Vagina (tissue), 2 donors: Measurements from ENCODE around the gene NDUFA11. TPM values are rescaled to one million over a fixed set of nuclear protein-coding genes. Genes with fewer than 3 reads are reported as not detected.
A peak's percentile ranks its signal among the peaks of the same experiment; 100 is the strongest.

ENCODE experiments used
- DNase-seq, 2 donors: peaks; one replicate each; pipeline ENCODE4 v3.0.0-alpha.2; 2017; ENCODE audit errors: extremely low spot score in 2 of 2
- H3K27ac ChIP-seq: fragments of 200-600 bp; sonication (generic); one replicate; pipeline ENCODE4 v1.5.1; 2019
- H3K27me3 ChIP-seq: fragments of 200-600 bp; sonication (generic); one replicate; pipeline ENCODE4 v1.5.1; 2019
- H3K36me3 ChIP-seq, 2 donors: fragments of 200-600 bp; sonication (generic); one replicate each; pipeline ENCODE4 v1.5.1; 2017 to 2019
- H3K4me1 ChIP-seq: fragments of 200-600 bp; sonication (generic); one replicate; pipeline ENCODE4 v1.5.1; 2019
- H3K4me3 ChIP-seq, 2 donors: fragments of 200-600 bp; sonication (generic); 1 replicate in 1 of 2; 2 replicates in 1 of 2; pipeline ENCODE4 v1.5.1; 2016 to 2019
- H3K9me3 ChIP-seq: fragments of 200-600 bp; sonication (generic); one replicate; pipeline ENCODE4 v1.5.1; 2019
- POLR2A ChIP-seq, 2 donors: fragments of 450-650 bp; IDR thresholded peaks; one replicate each; pipeline ENCODE4 v1.6.1; 2017; ENCODE audit warnings: antibody characterized with exemption in 2 of 2, mild to moderate bottlenecking in 2 of 2, moderate library complexity in 2 of 2
- POLR2AphosphoS5 ChIP-seq, 2 donors: sonication (generic); formaldehyde crosslinking; IDR thresholded peaks; one replicate each; pipeline ENCODE4 v1.9.0; 2017; ENCODE audit warnings: antibody characterized with exemption in 2 of 2, mild to moderate bottlenecking in 2 of 2, low read depth in 1 of 2; ENCODE audit not compliant: insufficient read depth in 1 of 2
- intact Hi-C: fragments of 100-400 bp; cut with DNase I; formaldehyde crosslinking; loops from one replicate; pipeline ENCODE4 v1.15.1; 2023
- total RNA-seq: library from RNA; depleted of rRNA; stranded (reverse); fragments of >200 nt; gene quantifications from one replicate; pipeline ENCODE4 v1.2.3, GENCODE V29; 2016
- TF ChIP-seq, protein P1 (sequence below), 3 experiments: fragments of 450-650 bp in 2 of 3; fragments of 200-600 bp in 1 of 3; sonication (generic) in 1 of 3; IDR thresholded peaks; one replicate each; pipeline ENCODE4 v1.5.1; 2017 to 2019; ENCODE audit warnings: antibody characterized with exemption in 3 of 3, mild to moderate bottlenecking in 2 of 3, moderate library complexity in 2 of 3

The NDUFA11 gene
- total RNA-seq, 1 donor from 2014 or later, result 318 TPM

DNA sequence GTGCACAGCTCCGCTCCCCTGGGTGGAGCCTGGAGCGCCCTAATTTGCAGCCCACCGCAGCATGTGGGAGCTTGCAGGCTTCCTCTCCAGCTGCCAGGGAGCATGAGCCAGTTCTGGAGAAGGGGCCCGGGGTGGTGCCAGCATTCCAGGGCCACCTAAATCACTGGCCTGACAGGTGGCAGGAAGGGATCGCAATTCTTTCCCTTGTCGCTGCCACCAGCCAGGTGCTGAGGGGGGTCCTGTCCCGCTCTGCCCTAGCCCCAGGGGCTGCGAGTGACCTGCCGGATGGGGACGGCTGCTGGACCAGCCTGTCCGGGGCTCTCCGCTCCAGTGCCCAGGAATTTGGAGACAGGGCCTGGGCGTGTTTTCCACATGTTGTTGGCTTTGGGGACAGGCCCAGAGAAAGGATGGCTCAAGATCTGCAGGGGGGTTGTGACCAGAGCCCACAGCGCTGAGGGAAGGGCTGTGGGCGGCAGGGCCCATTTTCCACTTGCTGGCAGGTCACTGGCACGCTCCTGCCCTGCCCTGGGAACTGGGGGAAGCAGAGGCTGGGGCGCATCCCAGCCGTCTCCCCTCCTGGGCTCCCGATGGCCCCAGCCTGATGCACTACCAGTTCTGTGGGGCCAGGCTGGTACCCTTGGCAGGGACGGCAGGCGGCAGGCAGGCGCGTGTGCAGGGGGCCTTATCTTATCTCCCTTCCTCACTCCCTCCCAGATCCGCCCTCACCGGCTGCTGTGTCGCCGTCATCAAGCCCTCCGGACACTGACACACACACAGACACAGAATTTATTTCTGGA is 9.5 kb downstream of the NDUFA11 start:
- Histone ChIP-seq H3K36me3 (peaks cover 0 to 23% of the 10 kb centered on the region in 2 donors), H3K9me3 (no peaks in the 10 kb centered on the region), H3K27me3 (no peaks in the 10 kb centered on the region), H3K4me3 (no peak overlapping the region), H3K4me1 (peaks cover 17% of the 10 kb centered on the region), H3K27ac (no peak overlapping the region)
- TF ChIP-seq POLR2A (IDR thresholded peaks at IDR 0.05) (no peak), POLR2AphosphoS5 (IDR thresholded peaks at IDR 0.05; ENCODE audit: insufficient read depth in 1 of 2, low read depth in 1 of 2) (no peak)
- TF ChIP-seq, protein P1, sequence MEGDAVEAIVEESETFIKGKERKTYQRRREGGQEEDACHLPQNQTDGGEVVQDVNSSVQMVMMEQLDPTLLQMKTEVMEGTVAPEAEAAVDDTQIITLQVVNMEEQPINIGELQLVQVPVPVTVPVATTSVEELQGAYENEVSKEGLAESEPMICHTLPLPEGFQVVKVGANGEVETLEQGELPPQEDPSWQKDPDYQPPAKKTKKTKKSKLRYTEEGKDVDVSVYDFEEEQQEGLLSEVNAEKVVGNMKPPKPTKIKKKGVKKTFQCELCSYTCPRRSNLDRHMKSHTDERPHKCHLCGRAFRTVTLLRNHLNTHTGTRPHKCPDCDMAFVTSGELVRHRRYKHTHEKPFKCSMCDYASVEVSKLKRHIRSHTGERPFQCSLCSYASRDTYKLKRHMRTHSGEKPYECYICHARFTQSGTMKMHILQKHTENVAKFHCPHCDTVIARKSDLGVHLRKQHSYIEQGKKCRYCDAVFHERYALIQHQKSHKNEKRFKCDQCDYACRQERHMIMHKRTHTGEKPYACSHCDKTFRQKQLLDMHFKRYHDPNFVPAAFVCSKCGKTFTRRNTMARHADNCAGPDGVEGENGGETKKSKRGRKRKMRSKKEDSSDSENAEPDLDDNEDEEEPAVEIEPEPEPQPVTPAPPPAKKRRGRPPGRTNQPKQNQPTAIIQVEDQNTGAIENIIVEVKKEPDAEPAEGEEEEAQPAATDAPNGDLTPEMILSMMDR (IDR thresholded peaks at IDR 0.05), result no peak
- intact Hi-C loops, result loop anchor here (5.0 kb wide), 1 partner anchor 87 kb away; the partner anchor contains the start of gene NRTN
- DNase-seq, result no peak

DNA sequence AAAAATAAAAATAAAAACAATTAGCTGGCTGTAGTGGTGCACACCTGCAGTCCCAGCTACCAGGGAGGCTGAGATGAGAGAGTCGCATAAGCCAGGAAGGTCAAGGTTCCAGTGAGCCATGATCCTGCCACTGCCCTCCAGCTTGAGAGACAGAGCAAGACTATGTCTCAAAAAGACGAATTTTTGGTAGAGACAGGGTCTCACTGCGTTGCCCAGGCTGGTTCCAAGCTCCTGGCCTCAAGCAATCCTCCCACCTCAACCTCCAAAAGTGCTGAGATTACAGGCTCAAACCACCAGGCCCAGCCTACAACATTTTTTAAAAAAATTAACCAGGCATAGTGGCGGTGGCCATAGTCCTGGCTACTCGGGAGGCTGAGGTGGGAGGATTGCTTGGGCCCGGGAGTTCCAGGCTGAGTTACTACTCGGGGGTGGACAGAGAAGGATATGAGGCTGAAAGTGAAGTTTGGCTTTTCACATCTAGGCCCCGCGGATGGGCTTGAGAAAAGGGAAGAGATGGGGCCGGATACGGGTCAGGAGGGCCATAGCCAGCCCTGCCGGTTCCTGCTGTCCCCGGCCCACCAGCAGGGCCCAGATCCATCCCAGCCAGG is 10.2 kb downstream of the NDUFA11 start:
- Histone ChIP-seq H3K27me3 (no peaks in the 10 kb centered on the region), H3K4me1 (peaks cover 17% of the 10 kb centered on the region), H3K9me3 (no peaks in the 10 kb centered on the region), H3K27ac (no peak overlapping the region), H3K36me3 (peaks cover 0 to 23% of the 10 kb centered on the region in 2 donors), H3K4me3 (no peak overlapping the region)
- intact Hi-C loops, result loop anchor here (5.0 kb wide), 1 partner anchor 86 kb away; the partner anchor contains the start of gene NRTN
- TF ChIP-seq POLR2A (IDR thresholded peaks at IDR 0.05) (no peak), POLR2AphosphoS5 (IDR thresholded peaks at IDR 0.05; ENCODE audit: insufficient read depth in 1 of 2, low read depth in 1 of 2) (no peak)
- TF ChIP-seq, protein P1 (IDR thresholded peaks at IDR 0.05), result no peak
- no peak for DNase-seq

DNA sequence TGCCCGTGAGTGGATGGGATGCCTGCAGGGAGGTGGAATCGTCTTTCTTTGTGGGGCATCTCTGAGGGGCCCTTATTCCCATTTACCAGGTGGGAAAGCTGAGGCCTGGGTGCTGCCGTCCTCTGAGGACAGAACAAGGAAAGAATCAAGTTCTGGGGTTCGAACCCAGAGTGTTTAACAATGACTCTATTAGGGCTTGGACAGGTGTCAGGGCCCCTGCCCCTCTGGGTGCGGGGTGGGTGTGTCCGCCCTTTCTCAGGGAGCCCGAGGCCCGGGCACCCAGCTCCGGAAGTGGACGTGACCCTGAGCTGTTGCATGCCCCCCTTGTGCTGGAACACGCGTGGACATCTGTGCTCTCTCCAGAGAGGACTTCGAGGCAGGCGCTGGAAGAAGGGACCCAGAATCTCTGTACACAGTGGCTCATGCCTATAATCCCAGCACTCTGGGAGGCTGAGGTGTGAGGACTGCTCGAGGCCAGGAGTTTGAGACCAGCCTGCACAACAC is 10.8 kb downstream of the NDUFA11 start:
- no peak for DNase-seq
- H3K4me1 ChIP-seq, result peaks cover 17% of the 10 kb centered on the region
- no peaks in the 10 kb centered on the region for H3K27me3 ChIP-seq
- H3K9me3 ChIP-seq, result no peaks in the 10 kb centered on the region
- no peak overlapping the region for H3K27ac ChIP-seq
- no peak overlapping the region for H3K4me3 ChIP-seq
- TF ChIP-seq POLR2A (IDR thresholded peaks at IDR 0.05) (no peak), POLR2AphosphoS5 (IDR thresholded peaks at IDR 0.05; ENCODE audit: insufficient read depth in 1 of 2, low read depth in 1 of 2) (no peak)
- intact Hi-C loops, result loop anchor here (5.0 kb wide), 1 partner anchor 86 kb away; the partner anchor contains the start of gene NRTN
- H3K36me3 ChIP-seq, result peaks cover 0 to 23% of the 10 kb centered on the region in 2 donors

DNA sequence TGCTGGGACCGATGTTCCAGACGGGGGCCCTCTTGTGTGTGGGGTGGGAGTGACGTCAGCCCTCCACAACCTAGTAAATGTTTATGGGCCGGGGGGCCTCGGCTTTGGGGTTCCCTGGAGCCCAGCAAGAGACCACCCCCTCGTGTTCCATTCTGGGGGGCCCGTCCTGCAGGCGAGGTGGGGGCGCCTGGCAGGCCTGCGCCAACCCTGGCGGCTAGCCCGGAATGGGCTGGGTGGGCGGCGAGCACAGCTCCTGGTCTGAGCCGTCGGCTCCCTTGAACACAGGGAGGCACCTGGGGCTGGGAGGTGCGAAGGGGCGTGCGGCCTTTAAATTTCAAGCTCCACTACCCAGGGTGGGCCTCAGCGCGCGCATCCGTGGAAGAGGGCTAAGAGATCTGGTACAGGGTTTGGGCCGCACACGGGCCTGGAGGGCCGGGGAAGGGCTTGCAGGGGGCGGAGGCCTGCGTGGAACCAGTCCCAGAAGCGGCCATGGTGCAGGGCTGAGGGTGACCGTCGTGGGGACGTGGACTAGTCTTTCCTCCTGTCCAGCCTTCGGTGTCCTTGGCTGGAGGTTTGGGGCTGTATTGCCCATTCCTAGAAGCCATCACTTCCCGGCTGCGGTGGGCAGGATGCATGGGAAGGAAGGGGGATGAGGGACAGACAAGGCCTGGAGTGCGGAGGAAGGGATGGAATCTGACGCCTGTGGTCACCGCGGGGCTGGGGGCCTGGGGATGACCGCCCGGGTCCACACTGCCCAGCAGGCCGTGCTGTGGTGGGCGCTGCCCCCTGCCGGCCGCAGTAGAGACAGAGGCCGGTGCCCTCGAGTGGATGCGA is 11.4 kb downstream of the NDUFA11 start:
- TF ChIP-seq POLR2AphosphoS5 (IDR thresholded peaks at IDR 0.05; ENCODE audit: insufficient read depth in 1 of 2, low read depth in 1 of 2) (peak in 1 of 2 donors; percentile 22), POLR2A (IDR thresholded peaks at IDR 0.05) (no peak)
- TF ChIP-seq, protein P1 (IDR thresholded peaks at IDR 0.05), result peak in 2 of 3 experiments; percentile 14 to 45
- DNase-seq, result no peak
- H3K9me3 ChIP-seq, result no peaks in the 10 kb centered on the region
- H3K27me3 ChIP-seq, result no peaks in the 10 kb centered on the region
- peaks cover 0 to 23% of the 10 kb centered on the region in 2 donors for H3K36me3 ChIP-seq
- H3K27ac ChIP-seq, result no peak overlapping the region
- peaks cover 17% of the 10 kb centered on the region for H3K4me1 ChIP-seq
- no peak overlapping the region for H3K4me3 ChIP-seq
- intact Hi-C loops, result loop anchor here (5.0 kb wide), 1 partner anchor 85 kb away; the partner anchor contains the start of gene NRTN

DNA sequence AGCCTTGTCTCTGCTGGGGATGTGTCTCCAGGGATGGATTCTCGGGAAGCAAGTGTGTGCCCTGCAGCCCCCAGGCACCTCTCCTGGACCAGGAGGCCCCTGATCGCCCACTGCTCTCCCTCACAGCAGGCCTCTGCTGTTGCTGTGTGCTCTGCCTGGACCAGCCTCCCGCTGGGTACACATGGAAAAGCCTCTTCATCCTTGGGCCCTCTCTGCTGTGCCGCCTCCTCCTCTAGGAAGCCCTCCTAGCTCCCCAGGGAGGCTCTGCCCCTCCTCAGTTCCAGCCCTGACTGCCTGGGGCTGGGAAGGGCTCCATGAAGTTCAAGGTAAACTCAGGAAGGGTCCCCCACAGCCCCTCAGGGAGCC is 12.0 kb downstream of the NDUFA11 start:
- Histone ChIP-seq H3K27me3 (no peaks in the 10 kb centered on the region), H3K4me3 (no peak overlapping the region), H3K27ac (no peak overlapping the region), H3K9me3 (no peaks in the 10 kb centered on the region), H3K36me3 (peaks cover 0 to 19% of the 10 kb centered on the region in 2 donors), H3K4me1 (peaks cover 17% of the 10 kb centered on the region)
- TF ChIP-seq, protein P1 (IDR thresholded peaks at IDR 0.05), result no peak
- TF ChIP-seq POLR2AphosphoS5 (IDR thresholded peaks at IDR 0.05; ENCODE audit: insufficient read depth in 1 of 2, low read depth in 1 of 2), result peak in 1 of 2 donors; percentile 3
- no peak for TF ChIP-seq POLR2A (IDR thresholded peaks at IDR 0.05)
- no peak for DNase-seq
- intact Hi-C loops, result loop anchor here (5.0 kb wide), 1 partner anchor 84 kb away; the partner anchor contains the start of gene NRTN
